Heart left ventricle (tissue), 13 donors: ENCODE results near the gene TMEM170B.

Experiments used
- POLR2A ChIP-seq, 2 donors: fragments of 450-650 bp; IDR thresholded peaks; one replicate each; pipeline ENCODE4 v1.6.1; 2017; ENCODE audit warnings: antibody characterized with exemption in 2 of 2, mild to moderate bottlenecking in 2 of 2, moderate library complexity in 2 of 2
- TF ChIP-seq, protein P1 (sequence below), 12 donors: fragments of 200-600 bp; sonication (generic) in 4 of 12; IDR thresholded peaks; one replicate each; pipeline versions ENCODE4 v1.5.0 to v1.8.0; 2018 to 2022; ENCODE audit warnings: antibody characterized with exemption in 12 of 12, mild to moderate bottlenecking in 5 of 12
- donor health status: ischemic (EF 13 %, LVEDD 7.1; RV severe dilation, severe dysfunction).
- donor health status: DM: no; HTN: yes; CAD: no.
- donor health status: DM: no; HTN: no; CAD: no.
- donor health status: ischemic (EF 25% LVEDD 6.9; RV normal size, moderate dysfunction).
- donor health status: ischemic (EF 25% LVEDD 5.7; RV mildly dilated, moderate dysfunction).
- donor health status: ischemic (EF 35%, LVEDD 5.7; RV mildly dilated, moderate dysfunction).
- donor health status: nonischemic (EF 11% LVEDD 7.7; RV severe dilation, severe dysfunction).
- donor health status: DM: yes; HTN: yes; CAD: no.
- donor health status: PGD.
- donor health status: ischemic (EF 29% LVEDD 5.4; RV normal size, mild dysfunction).
- donor health status: nonischemic (EF 23%, LVEDD 6.1; RV moderate dilation, normal function).

DNA sequence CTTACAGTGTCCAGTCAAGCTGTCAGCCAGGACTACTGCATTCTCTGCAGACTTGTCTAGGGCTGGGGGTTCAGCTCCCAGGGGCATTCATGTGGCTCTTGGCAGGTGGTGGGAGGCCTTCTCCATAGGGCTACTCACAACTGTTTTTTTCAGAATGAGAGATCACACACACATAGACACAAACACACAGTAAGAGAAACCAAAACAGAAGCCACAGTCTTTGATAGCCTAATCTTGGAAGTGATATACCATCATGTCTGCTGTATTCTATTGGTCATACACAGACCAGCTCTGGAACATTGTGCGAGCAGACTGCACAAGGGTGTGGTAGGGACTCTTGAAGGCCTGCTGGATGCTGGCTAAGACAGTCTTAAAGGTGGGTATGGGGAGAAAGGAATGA, 13.5 kb downstream of the TMEM170B start:
- TF ChIP-seq POLR2A (IDR thresholded peaks at IDR 0.05), result no peak
- TF ChIP-seq, protein P1, sequence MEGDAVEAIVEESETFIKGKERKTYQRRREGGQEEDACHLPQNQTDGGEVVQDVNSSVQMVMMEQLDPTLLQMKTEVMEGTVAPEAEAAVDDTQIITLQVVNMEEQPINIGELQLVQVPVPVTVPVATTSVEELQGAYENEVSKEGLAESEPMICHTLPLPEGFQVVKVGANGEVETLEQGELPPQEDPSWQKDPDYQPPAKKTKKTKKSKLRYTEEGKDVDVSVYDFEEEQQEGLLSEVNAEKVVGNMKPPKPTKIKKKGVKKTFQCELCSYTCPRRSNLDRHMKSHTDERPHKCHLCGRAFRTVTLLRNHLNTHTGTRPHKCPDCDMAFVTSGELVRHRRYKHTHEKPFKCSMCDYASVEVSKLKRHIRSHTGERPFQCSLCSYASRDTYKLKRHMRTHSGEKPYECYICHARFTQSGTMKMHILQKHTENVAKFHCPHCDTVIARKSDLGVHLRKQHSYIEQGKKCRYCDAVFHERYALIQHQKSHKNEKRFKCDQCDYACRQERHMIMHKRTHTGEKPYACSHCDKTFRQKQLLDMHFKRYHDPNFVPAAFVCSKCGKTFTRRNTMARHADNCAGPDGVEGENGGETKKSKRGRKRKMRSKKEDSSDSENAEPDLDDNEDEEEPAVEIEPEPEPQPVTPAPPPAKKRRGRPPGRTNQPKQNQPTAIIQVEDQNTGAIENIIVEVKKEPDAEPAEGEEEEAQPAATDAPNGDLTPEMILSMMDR (IDR thresholded peaks at IDR 0.05), result no peak
